Anterior cingulate cortex (tissue), 58 donors: ENCODE data around the gene FLNC.

Experiments
- DNase-seq, 58 donors: peaks; one replicate each; lab custom pipeline; 2025; lab: John Stamatoyannopoulos, UW

Gene FLNC

DNA sequence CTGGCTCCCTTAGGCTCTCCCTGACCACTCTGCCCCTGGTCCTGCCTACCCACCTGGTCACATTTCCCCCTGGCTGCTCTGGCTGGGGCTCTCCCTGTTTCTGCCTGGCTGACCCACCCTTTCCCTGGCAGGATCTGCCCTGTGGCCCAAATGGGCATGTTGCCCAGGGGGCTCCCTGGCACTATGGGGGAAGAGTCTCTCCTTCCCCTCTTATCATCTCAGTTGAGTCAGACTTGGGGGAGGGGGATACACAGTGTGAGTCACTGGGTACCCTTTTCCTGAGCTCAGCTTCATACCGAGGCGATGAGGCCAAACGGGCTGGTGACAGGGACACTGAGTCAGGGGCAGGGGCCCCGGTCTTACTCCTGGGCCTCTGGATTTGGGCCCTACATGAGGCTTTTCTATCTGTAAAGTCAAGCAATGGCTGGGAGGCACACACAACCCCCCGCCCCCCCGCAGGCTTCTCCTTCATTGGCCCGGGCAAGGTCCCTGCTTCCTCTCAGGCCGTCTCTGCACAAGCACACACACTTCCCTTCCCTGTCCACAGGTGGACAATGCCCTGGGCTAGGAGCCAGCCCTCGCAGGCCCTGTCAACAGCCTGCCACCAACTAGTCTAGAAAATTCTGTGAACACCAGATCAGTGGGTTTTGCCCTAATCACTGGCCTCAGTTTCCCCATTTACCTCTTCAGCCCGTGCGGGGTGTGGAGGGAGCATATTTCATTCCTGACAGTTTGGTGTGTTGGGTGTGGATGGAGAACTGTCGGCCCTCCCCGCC, 627 bp upstream of the FLNC start:
- peak in 1 of 58 donors; percentile 17 for DNase-seq

DNA sequence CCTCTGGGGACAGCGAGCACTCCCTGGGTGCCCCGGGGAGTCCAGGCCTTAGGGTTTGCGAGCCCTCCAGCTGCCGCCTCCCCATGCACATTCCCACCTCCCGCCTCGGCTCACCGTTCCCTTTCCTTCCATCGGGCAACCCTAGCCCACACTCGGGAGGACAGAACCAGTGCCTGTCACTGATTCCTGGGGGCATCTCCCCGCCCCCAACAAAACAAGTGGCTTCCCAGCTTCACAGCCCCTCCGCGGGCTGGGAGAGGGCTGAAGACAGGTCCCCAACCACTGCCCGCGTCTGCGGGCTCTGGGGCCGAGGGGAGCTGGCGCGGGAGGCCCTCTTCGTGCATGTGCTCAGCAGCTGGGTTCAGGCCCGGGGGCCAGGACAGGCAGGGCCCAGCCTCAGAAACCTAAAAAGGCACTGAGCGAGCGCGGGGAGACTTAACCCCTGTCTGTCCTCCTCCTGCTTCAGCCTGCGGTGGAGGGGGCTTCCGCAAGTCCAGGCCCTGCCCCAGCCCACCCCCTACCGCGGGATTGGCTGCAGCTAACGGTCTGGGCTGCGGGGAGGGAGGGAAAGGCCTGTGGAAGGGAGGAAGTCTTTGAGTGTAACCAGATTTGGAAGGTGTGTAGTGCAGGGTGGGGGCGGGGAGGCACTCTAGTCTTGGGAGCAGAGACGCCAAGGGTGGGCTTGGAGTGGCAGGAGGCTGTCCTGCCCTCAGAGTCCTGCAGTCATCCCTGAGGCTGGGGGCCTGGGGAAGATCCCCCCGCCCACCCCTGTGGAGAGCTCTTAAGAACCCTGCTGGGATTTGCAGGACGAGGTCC, 1.2 kb downstream of the FLNC start:
- peak in 2 of 58 donors; percentile 11 to 13 for DNase-seq

- DNase-seq = peak in 17 of 58 donors; percentile 10 to 71 (median 50)
Measured at GRCh38 chr7:128831994-128832879, 2.0 kb downstream of the FLNC start.

- DNase-seq = peak in 4 of 58 donors; percentile 52 to 61 (median 57)
Measured at GRCh38 chr7:128832880-128833147, 2.6 kb downstream of the FLNC start.

DNA sequence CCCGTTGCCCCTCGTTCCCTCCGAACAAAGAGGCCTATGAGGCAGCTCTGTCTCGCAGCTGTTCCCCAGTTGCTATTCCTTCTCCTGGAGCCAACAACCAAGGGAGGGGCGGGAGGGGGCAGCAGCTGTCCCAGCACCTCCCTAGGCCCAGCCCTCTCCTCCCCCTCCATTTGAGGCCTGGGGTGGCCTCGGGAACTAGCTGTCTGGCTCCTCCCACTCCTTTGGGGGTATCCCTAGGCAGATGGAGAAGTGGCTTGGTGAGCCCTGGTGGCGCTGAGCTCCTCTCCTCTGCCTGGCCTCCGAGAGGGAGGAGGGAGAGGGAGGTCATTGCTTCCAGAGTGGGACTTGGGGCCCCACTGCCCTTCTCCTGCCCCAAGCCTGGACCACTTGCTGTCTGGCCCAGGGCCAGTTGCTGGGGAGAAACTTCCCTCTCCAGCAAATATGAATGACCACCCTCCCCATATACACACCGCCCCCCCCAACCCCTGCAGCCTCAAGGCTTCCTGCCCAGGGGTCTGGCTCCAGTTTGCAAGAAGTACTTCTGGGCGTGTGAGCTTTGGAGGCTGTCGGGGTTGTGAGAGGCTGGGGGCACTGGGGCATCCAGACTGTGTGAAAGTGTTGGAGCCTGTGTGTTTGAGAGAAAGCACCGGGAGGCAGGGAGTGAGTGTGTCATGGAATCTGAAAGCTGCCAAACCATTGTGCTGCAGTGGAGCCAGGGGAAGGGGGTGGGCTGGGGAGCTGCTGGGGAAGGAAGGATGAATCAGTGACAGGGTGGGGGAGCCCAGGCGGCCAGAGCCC, 3.1 kb downstream of the FLNC start:
- DNase-seq = peak in 54 of 58 donors; percentile 22 to 91 (median 64)

DNA sequence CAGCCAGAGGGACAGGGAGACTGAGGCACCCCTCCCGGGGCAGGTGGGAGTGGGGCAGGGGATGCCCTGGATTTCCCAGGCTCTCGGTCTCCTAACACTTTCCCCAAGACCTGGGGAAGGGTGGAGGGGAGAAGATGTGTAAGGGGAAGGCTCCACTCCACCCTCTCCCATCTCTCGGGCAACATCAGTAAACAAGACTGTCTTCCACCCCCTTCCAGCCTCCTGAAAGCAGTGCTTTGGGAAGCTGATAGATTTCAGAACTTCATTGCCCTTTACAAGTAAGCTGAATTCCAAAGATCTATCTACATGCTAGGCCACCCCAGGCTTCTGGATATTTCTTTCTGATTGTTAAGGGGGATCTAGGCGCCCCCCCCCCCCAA, 3.7 kb downstream of the FLNC start:
- peak in 1 of 58 donors; percentile 66 for DNase-seq

GRCh38 chr7:128835231-128835751, 5.1 kb downstream of the FLNC start:
- DNase-seq = no peak

GRCh38 chr7:128835790-128836641, 5.8 kb downstream of the FLNC start:
- peak in 25 of 58 donors; percentile 15 to 69 (median 44) for DNase-seq

- DNase-seq = peak in 37 of 58 donors; percentile 9 to 78 (median 45)
Measured at GRCh38 chr7:128836729-128837348, 6.6 kb downstream of the FLNC start.

DNA sequence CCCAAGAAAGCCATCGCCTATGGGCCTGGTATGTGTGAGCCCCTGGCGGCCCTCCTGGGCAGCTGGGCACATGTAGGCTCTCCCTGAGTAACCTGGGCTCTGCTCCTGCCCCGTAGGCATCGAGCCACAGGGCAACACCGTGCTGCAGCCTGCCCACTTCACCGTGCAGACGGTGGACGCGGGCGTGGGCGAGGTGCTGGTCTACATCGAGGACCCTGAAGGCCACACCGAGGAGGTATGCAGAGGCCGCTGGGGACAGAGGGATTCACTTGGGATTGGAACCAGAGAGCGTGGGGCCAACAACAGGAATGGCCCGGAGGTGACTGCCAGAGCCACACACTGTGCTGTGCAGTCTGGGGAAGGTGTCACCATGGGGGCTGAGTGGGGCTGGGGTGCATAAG, 7.3 kb downstream of the FLNC start:
- no peak for DNase-seq

- DNase-seq = no peak
Measured at GRCh38 chr7:128838109-128838779, 8.0 kb downstream of the FLNC start.

DNA sequence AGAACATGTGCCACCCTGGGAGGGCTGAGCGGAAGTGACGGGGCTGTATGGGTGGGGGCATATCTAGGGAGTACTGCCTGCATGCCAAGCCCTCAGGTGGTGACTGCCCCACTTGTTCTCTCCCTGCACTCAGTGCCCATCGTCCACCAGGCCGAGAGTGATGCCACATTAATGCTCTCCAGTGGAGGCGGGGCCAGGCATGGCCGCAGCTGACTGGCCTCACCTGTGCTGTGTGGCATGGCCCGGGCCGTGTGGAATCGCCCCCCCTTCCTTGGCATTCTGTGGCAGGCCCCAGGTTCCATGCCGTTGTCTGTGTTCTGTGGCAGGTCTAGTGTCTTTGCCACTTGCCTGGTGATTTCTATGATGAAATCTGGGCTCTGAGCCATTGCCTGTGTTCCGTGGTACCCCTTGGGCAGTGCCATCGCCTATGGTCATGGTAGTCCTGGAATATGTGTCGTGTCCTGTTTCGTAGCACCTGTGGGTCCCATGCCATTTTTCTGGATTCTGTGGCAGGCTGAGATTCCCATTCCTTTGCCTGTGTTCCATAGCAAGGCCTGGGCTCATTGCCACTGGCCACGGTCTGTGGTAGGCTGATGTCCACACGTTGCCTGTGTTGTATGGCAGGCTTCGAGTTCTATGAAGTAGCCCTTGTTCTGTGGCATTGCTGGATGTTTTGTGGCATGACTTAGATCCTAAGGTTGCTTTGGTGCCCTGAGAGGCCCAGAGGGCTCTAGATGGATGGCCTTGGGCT, 8.9 kb downstream of the FLNC start:
- peak in 4 of 58 donors; percentile 6 to 26 (median 20) for DNase-seq

DNA sequence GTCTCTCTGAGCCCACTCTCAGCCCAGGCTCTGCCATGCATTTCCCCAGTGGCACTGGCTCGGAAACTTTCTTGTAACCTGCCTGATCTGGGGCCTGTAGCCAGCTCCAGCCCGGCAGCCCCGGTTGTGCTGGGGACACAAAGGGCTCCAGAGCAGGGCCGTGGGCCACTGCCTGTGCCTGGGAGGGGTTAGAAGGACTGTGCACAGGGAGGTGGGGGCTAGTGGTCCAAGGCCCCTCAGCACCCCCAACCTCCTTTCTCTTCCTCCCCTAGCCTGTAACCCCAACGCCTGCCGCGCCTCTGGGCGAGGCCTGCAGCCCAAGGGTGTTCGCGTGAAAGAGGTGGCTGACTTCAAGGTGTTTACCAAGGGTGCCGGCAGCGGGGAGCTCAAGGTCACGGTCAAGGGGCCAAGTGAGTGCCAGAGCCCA, 9.6 kb downstream of the FLNC start:
- no peak for DNase-seq

- DNase-seq = no peak
Measured at GRCh38 chr7:128840326-128841170, 10.3 kb downstream of the FLNC start.

DNA sequence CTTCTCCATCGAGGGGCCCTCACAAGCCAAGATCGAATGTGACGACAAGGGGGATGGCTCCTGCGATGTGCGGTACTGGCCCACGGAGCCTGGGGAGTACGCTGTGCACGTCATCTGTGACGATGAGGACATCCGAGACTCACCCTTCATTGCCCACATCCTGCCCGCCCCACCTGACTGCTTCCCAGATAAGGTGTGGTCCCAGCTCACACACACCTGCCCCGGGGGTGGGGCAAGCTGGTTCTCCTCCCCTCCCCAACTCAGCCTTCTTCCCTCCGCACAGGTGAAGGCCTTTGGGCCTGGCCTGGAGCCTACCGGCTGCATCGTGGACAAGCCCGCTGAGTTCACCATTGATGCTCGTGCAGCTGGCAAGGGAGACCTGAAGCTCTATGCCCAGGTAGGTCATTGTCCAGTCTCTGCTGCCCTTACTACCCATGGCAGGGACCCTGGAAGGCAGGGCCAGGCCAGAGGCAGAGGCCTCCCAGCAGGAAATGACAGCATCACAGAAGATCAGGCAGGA, 11.0 kb downstream of the FLNC start:
- DNase-seq = no peak
